SK-N-SH (cell line): Measurements from ENCODE around the gene APBA2.

ENCODE experiments used
- POLR2AphosphoS5 ChIP-seq: IDR thresholded peaks from 2 replicates; pipeline ENCODE4 v1.6.1; 2012; ENCODE audit warnings: low read depth, low read length
- TCF12 ChIP-seq: IDR thresholded peaks from 2 replicates; pipeline ENCODE4 v1.4.0; 2012
- TF ChIP-seq, protein P1 (sequence below): fragments of 200-600 bp; sonication (generic); IDR thresholded peaks from 2 replicates; pipeline ENCODE4 v1.6.1; 2017; ENCODE audit warnings: antibody characterized with exemption, mild to moderate bottlenecking, moderate library complexity

DNA sequence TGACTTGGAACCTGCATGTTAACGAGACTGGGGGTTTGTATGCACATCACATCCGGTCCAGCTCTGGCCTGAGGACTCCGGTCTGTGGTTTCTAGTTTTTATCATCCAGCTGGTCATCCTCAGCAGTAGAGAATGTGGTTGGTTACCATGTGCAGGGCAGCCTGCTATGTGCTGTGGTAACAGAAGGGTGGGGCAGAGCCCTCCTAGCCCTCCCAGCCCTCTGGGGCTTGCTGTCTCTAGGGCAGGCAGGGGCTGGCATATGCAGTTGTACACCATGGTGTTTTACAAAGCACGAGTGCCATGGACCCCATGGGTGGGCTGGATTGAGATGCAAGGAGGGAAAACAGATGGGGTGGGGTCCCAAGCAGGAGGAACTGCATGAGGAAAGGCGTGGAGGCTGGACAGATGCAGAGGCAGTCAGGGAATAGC lies 70.2 kb downstream of the APBA2 start:
- TF ChIP-seq, protein P1, sequence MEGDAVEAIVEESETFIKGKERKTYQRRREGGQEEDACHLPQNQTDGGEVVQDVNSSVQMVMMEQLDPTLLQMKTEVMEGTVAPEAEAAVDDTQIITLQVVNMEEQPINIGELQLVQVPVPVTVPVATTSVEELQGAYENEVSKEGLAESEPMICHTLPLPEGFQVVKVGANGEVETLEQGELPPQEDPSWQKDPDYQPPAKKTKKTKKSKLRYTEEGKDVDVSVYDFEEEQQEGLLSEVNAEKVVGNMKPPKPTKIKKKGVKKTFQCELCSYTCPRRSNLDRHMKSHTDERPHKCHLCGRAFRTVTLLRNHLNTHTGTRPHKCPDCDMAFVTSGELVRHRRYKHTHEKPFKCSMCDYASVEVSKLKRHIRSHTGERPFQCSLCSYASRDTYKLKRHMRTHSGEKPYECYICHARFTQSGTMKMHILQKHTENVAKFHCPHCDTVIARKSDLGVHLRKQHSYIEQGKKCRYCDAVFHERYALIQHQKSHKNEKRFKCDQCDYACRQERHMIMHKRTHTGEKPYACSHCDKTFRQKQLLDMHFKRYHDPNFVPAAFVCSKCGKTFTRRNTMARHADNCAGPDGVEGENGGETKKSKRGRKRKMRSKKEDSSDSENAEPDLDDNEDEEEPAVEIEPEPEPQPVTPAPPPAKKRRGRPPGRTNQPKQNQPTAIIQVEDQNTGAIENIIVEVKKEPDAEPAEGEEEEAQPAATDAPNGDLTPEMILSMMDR, result no peak
- TF ChIP-seq TCF12 (peak; percentile 20; the same call in 1 of the 2 replicates), POLR2AphosphoS5 (no peak)
